Cortex of kidney (tissue), 1 donor: ENCODE data around the gene TMEM186.
"Not testable (repeated sequence)": the region's sequence is repeated elsewhere in the genome, so short reads cannot be mapped to it uniquely, and the experiment has no call there.

ENCODE experiments used
- DNase-seq: peaks from one replicate; lab custom pipeline; 2025; lab: John Stamatoyannopoulos, UW

Gene TMEM186

GRCh38 chr16:8812162-8812843 lies 14.9 kb upstream of the TMEM186 start:
- DNase-seq, result no peak

GRCh38 chr16:8808613-8809353 lies 11.3 kb upstream of the TMEM186 start:
- DNase-seq, result no peak

GRCh38 chr16:8808009-8808408 lies 10.6 kb upstream of the TMEM186 start:
- no peak for DNase-seq

GRCh38 chr16:8807189-8807588 lies 9.8 kb upstream of the TMEM186 start:
- DNase-seq, result no peak

GRCh38 chr16:8806272-8806983 lies 9.0 kb upstream of the TMEM186 start:
- DNase-seq, result no peak

- DNase-seq, result no peak
These were observed 6.9 kb upstream of the TMEM186 start for GRCh38 chr16:8804313-8804712.

GRCh38 chr16:8803733-8804132 lies 6.3 kb upstream of the TMEM186 start:
- DNase-seq, result not testable (repeated sequence)

GRCh38 chr16:8801701-8802100 lies 4.3 kb upstream of the TMEM186 start:
- no peak for DNase-seq

GRCh38 chr16:8798535-8799157 lies 1.2 kb upstream of the TMEM186 start:
- no peak for DNase-seq

GRCh38 chr16:8798174-8798527 lies 712 bp upstream of the TMEM186 start:
- DNase-seq, result no peak

- no peak for DNase-seq
These were observed 723 bp downstream of the TMEM186 start for GRCh38 chr16:8796469-8797363.

GRCh38 chr16:8795818-8796217 lies 1.6 kb downstream of the TMEM186 start:
- no peak for DNase-seq

- DNase-seq, result no peak
These were observed 2.3 kb downstream of the TMEM186 start for GRCh38 chr16:8795091-8795490.

- DNase-seq, result no peak
These were observed 8.8 kb downstream of the TMEM186 start for GRCh38 chr16:8788578-8789172.

GRCh38 chr16:8786316-8786715 lies 11.1 kb downstream of the TMEM186 start:
- not testable (repeated sequence) for DNase-seq

- no peak for DNase-seq
These were observed 12.0 kb downstream of the TMEM186 start for GRCh38 chr16:8785408-8785807.

- DNase-seq, result no peak
These were observed 14.8 kb downstream of the TMEM186 start for GRCh38 chr16:8782673-8783072.

GRCh38 chr16:8781797-8782196 lies 15.6 kb downstream of the TMEM186 start:
- DNase-seq, result no peak

- DNase-seq, result no peak
These were observed 20.2 kb downstream of the TMEM186 start for GRCh38 chr16:8777217-8777616.

- DNase-seq, result no peak
These were observed 21.3 kb downstream of the TMEM186 start for GRCh38 chr16:8776129-8776584.

- no peak for DNase-seq
These were observed 22.1 kb downstream of the TMEM186 start for GRCh38 chr16:8775359-8775758.
